ENCODE measurements around the gene NONO.
"Not testable (repeated sequence)": the region's sequence is repeated elsewhere in the genome, so short reads cannot be mapped to it uniquely, and the experiment has no call there.

Gene NONO

GRCh38 chrX:71256051-71256450 is 27.4 kb upstream of the NONO start:
- Histone ChIP-seq H3K27ac (ENCODE audit: low read depth, low read length) (0 out of 2 replicates have a peak overlapping the region, but pooled peaks have one; percentile 77), H3K27me3 (ENCODE audit: control insufficient read depth, low read length) (no peaks in the 10 kb centered on the region), H3K4me1 (ENCODE audit: control insufficient read depth, low read length) (peaks cover 23% of the 10 kb centered on the region), H3K36me3 (ENCODE audit: control insufficient read depth, low read length) (peaks cover 5% of the 10 kb centered on the region; the same call in 1 of the 2 replicates), H3K9me2 (replicated peaks; ENCODE audit: control insufficient read depth, low read length) (no peaks in the 10 kb centered on the region), H4K20me1 (ENCODE audit: control insufficient read depth, insufficient read depth, low read depth, low read length) (no peaks in the 10 kb centered on the region), H3K79me2 (ENCODE audit: control insufficient read depth, low read length) (peaks cover 17% of the 10 kb centered on the region), H3F3A (ENCODE audit: control insufficient read depth, insufficient read depth) (no peaks in the 10 kb centered on the region), H3K9me3 (ENCODE audit: control insufficient read depth, insufficient read depth, low read length) (no peaks in the 10 kb centered on the region), H3K4me2 (ENCODE audit: low read length) (peak overlapping the region; percentile 78), H3K4me3 (ENCODE audit: low read length) (peak overlapping the region; percentile 92)
- TF ChIP-seq EZH2phosphoT487 (IDR thresholded peaks at IDR 0.05; ENCODE audit: borderline replicate concordance, low read length) (no peak), CTCF (IDR thresholded peaks at IDR 0.05; ENCODE audit: low read depth, low read length, poor library complexity, severe bottlenecking) (no peak)

- no peaks in the 10 kb centered on the region for H3K27me3 ChIP-seq (ENCODE audit: control insufficient read depth, low read length)
- H3K9me3 ChIP-seq (ENCODE audit: control insufficient read depth, insufficient read depth, low read length) = no peaks in the 10 kb centered on the region
- H3K9me2 ChIP-seq (replicated peaks; ENCODE audit: control insufficient read depth, low read length) = no peaks in the 10 kb centered on the region
- H3K36me3 ChIP-seq (ENCODE audit: control insufficient read depth, low read length) = peaks cover 2% of the 10 kb centered on the region; the same call in 1 of the 2 replicates
- H3K79me2 ChIP-seq (ENCODE audit: control insufficient read depth, low read length) = peaks cover 17% of the 10 kb centered on the region
- no peak for TF ChIP-seq EZH2phosphoT487 (IDR thresholded peaks at IDR 0.05; ENCODE audit: borderline replicate concordance, low read length)
- TF ChIP-seq CTCF (IDR thresholded peaks at IDR 0.05; ENCODE audit: low read depth, low read length, poor library complexity, severe bottlenecking) = no peak
- H4K20me1 ChIP-seq (ENCODE audit: control insufficient read depth, insufficient read depth, low read depth, low read length) = no peaks in the 10 kb centered on the region
- peaks cover 22% of the 10 kb centered on the region for H3K4me1 ChIP-seq (ENCODE audit: control insufficient read depth, low read length)
- H3F3A ChIP-seq (ENCODE audit: control insufficient read depth, insufficient read depth) = no peaks in the 10 kb centered on the region
- no peak overlapping the region for H3K27ac ChIP-seq (ENCODE audit: low read depth, low read length)
- no peak overlapping the region for H3K4me3 ChIP-seq (ENCODE audit: low read length)
- H3K4me2 ChIP-seq (ENCODE audit: low read length) = no peak overlapping the region
Measured at GRCh38 chrX:71256856-71257255, 26.6 kb upstream of the NONO start.

GRCh38 chrX:71268624-71269023 is 14.8 kb upstream of the NONO start:
- not testable (repeated sequence) for H3K4me3 ChIP-seq (ENCODE audit: low read length); H3K79me2 ChIP-seq (ENCODE audit: control insufficient read depth, low read length); H3K27ac ChIP-seq (ENCODE audit: low read depth, low read length); H3K4me1 ChIP-seq (ENCODE audit: control insufficient read depth, low read length); H3F3A ChIP-seq (ENCODE audit: control insufficient read depth, insufficient read depth); H3K27me3 ChIP-seq (ENCODE audit: control insufficient read depth, low read length); H3K9me2 ChIP-seq (replicated peaks; ENCODE audit: control insufficient read depth, low read length); H3K4me2 ChIP-seq (ENCODE audit: low read length); H3K36me3 ChIP-seq (ENCODE audit: control insufficient read depth, low read length); H4K20me1 ChIP-seq (ENCODE audit: control insufficient read depth, insufficient read depth, low read depth, low read length); H3K9me3 ChIP-seq (ENCODE audit: control insufficient read depth, insufficient read depth, low read length)

GRCh38 chrX:71269801-71270395 is 13.5 kb upstream of the NONO start:
- Histone ChIP-seq H3F3A (ENCODE audit: control insufficient read depth, insufficient read depth) (no peaks in the 10 kb centered on the region), H3K27ac (ENCODE audit: low read depth, low read length) (no peak overlapping the region), H4K20me1 (ENCODE audit: control insufficient read depth, insufficient read depth, low read depth, low read length) (no peaks in the 10 kb centered on the region), H3K79me2 (ENCODE audit: control insufficient read depth, low read length) (no peaks in the 10 kb centered on the region), H3K9me2 (replicated peaks; ENCODE audit: control insufficient read depth, low read length) (no peaks in the 10 kb centered on the region), H3K9me3 (ENCODE audit: control insufficient read depth, insufficient read depth, low read length) (no peaks in the 10 kb centered on the region), H3K4me1 (ENCODE audit: control insufficient read depth, low read length) (no peaks in the 10 kb centered on the region), H3K36me3 (ENCODE audit: control insufficient read depth, low read length) (no peaks in the 10 kb centered on the region), H3K4me2 (ENCODE audit: low read length) (no peak overlapping the region), H3K4me3 (ENCODE audit: low read length) (no peak overlapping the region), H3K27me3 (ENCODE audit: control insufficient read depth, low read length) (no peaks in the 10 kb centered on the region)
- TF ChIP-seq CTCF (IDR thresholded peaks at IDR 0.05; ENCODE audit: low read depth, low read length, poor library complexity, severe bottlenecking) (no peak), EZH2phosphoT487 (IDR thresholded peaks at IDR 0.05; ENCODE audit: borderline replicate concordance, low read length) (no peak)

GRCh38 chrX:71272313-71272712 is 11.1 kb upstream of the NONO start:
- not testable (repeated sequence) for H3K9me2 ChIP-seq (replicated peaks; ENCODE audit: control insufficient read depth, low read length); H3K27ac ChIP-seq (ENCODE audit: low read depth, low read length); H4K20me1 ChIP-seq (ENCODE audit: control insufficient read depth, insufficient read depth, low read depth, low read length); H3K27me3 ChIP-seq (ENCODE audit: control insufficient read depth, low read length); H3F3A ChIP-seq (ENCODE audit: control insufficient read depth, insufficient read depth); H3K4me2 ChIP-seq (ENCODE audit: low read length); H3K79me2 ChIP-seq (ENCODE audit: control insufficient read depth, low read length); H3K4me1 ChIP-seq (ENCODE audit: control insufficient read depth, low read length); H3K36me3 ChIP-seq (ENCODE audit: control insufficient read depth, low read length); H3K4me3 ChIP-seq (ENCODE audit: low read length); H3K9me3 ChIP-seq (ENCODE audit: control insufficient read depth, insufficient read depth, low read length)

- not testable (repeated sequence) for H3K4me2 ChIP-seq (ENCODE audit: low read length); H3K9me3 ChIP-seq (ENCODE audit: control insufficient read depth, insufficient read depth, low read length); H4K20me1 ChIP-seq (ENCODE audit: control insufficient read depth, insufficient read depth, low read depth, low read length); H3K27me3 ChIP-seq (ENCODE audit: control insufficient read depth, low read length); H3F3A ChIP-seq (ENCODE audit: control insufficient read depth, insufficient read depth); H3K9me2 ChIP-seq (replicated peaks; ENCODE audit: control insufficient read depth, low read length); H3K4me3 ChIP-seq (ENCODE audit: low read length); H3K27ac ChIP-seq (ENCODE audit: low read depth, low read length)
- Histone ChIP-seq H3K79me2 (ENCODE audit: control insufficient read depth, low read length) (peaks cover 32% of the 10 kb centered on the region), H3K4me1 (ENCODE audit: control insufficient read depth, low read length) (peaks cover 16% of the 10 kb centered on the region), H3K36me3 (ENCODE audit: control insufficient read depth, low read length) (peaks cover 24% of the 10 kb centered on the region)
Measured at GRCh38 chrX:71281300-71281699, 2.1 kb upstream of the NONO start.
